ENCODE measurements around the gene PRSS50.

DNA sequence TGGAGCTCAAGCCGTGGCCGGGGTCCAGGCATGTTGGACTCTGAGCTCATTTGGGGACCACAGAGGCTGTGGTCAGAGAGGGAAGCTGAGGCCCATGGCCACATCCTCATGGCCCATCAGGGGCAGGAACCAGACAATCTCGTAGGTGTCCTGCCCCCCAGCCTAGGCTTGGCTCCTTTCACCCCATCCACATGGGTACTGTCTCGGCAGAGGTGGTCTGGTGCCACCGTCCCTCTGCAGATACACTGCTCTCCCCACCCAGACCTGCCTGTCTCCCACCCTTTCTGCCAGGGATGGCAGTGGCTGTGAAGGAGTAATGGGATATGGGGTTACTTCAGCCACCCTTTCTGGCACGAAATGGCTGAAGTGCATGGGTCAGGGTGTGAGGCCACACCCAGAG, 7.9 kb downstream of the PRSS50 start:
- TF ChIP-seq POLR2A (IDR thresholded peaks at IDR 0.05): no peak
- TF ChIP-seq, protein P1, sequence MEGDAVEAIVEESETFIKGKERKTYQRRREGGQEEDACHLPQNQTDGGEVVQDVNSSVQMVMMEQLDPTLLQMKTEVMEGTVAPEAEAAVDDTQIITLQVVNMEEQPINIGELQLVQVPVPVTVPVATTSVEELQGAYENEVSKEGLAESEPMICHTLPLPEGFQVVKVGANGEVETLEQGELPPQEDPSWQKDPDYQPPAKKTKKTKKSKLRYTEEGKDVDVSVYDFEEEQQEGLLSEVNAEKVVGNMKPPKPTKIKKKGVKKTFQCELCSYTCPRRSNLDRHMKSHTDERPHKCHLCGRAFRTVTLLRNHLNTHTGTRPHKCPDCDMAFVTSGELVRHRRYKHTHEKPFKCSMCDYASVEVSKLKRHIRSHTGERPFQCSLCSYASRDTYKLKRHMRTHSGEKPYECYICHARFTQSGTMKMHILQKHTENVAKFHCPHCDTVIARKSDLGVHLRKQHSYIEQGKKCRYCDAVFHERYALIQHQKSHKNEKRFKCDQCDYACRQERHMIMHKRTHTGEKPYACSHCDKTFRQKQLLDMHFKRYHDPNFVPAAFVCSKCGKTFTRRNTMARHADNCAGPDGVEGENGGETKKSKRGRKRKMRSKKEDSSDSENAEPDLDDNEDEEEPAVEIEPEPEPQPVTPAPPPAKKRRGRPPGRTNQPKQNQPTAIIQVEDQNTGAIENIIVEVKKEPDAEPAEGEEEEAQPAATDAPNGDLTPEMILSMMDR (IDR thresholded peaks at IDR 0.05): no peak

Measured in prostate gland (tissue), 2 donors.